ENCODE data around the gene TEDC1. TPM values are rescaled to one million over a fixed set of nuclear protein-coding genes. Genes with fewer than 3 reads are reported as not detected.

The TEDC1 gene
- total and polyA plus RNA-seq, 3 donors from 2014 or later, result 8.8 to 16.7 (median 16.4) TPM

DNA sequence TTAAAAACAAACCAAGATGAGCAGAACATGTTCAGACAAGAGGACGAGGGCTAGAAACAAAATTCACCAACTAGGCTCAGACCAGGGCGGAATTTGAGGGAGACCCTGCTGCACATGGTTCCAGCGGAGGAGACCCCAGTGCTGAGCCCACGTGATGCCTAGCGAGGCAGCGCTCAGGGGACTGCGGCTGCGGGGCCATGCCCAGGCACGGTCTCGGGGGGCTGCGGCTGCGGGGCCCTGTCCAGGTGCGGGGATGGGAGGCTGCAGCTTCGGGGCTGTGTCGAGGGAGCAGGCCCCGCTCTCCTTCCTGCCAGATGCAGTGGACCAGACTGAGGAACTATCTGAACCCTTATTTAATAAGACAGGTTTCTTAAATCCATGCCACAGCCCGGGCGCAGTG lies 29.1 kb upstream of the TEDC1 start:
- H3K27ac ChIP-seq, result no peak overlapping the region
- H3K36me3 ChIP-seq (ENCODE audit: low read depth, missing control alignments), result no peaks in the 10 kb centered on the region
- no peak overlapping the region for H3K4me3 ChIP-seq
- DNase-seq, result no peak
- H3K27me3 ChIP-seq, result no peaks in the 10 kb centered on the region
- H3K4me1 ChIP-seq, result no peaks in the 10 kb centered on the region
- no peaks in the 10 kb centered on the region for H3K9me3 ChIP-seq
- TF ChIP-seq, protein P1, sequence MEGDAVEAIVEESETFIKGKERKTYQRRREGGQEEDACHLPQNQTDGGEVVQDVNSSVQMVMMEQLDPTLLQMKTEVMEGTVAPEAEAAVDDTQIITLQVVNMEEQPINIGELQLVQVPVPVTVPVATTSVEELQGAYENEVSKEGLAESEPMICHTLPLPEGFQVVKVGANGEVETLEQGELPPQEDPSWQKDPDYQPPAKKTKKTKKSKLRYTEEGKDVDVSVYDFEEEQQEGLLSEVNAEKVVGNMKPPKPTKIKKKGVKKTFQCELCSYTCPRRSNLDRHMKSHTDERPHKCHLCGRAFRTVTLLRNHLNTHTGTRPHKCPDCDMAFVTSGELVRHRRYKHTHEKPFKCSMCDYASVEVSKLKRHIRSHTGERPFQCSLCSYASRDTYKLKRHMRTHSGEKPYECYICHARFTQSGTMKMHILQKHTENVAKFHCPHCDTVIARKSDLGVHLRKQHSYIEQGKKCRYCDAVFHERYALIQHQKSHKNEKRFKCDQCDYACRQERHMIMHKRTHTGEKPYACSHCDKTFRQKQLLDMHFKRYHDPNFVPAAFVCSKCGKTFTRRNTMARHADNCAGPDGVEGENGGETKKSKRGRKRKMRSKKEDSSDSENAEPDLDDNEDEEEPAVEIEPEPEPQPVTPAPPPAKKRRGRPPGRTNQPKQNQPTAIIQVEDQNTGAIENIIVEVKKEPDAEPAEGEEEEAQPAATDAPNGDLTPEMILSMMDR (IDR thresholded peaks at IDR 0.05), result no peak
- no peak for TF ChIP-seq POLR2A (IDR thresholded peaks at IDR 0.05)
- intact Hi-C loops (cut with DNase I; ENCODE audit: low total_unique reads), result no loop called here
- WGBS, 2 donors, result 95 to 97% methylated on average over 5 to 18 of the region's 18 CpGs

DNA sequence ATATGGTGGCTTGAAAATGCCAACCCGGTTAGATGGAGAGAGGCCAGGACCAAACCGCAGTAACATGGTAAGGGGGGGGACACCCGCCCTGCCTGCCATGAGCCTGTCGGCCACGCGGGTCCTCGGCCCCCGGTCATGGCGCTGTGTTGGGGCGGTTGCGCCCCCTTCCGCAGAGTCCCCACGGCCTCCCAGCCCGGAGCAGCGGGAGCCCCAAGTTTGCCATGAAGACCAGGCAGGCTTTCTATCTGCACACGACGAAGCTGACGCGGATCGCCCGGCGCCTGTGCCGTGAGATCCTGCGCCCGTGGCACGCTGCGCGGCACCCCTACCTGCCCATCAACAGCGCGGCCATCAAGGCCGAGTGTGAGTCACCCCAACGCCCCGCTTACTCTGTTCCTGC lies 26.5 kb upstream of the TEDC1 start:
- WGBS, 2 donors, result 94 to 95% methylated on average over 24 to 33 of the region's 33 CpGs
- Histone ChIP-seq H3K36me3 (ENCODE audit: low read depth, missing control alignments) (no peaks in the 10 kb centered on the region), H3K4me1 (peaks cover 8% of the 10 kb centered on the region), H3K9me3 (no peaks in the 10 kb centered on the region), H3K27me3 (no peaks in the 10 kb centered on the region), H3K4me3 (no peak overlapping the region), H3K27ac (no peak overlapping the region)
- no peak for DNase-seq
- intact Hi-C loops (cut with DNase I; ENCODE audit: low total_unique reads), result no loop called here
- TF ChIP-seq, protein P1 (IDR thresholded peaks at IDR 0.05), result no peak
- TF ChIP-seq POLR2A (IDR thresholded peaks at IDR 0.05), result no peak

- 81 to 83% methylated on average over 11 to 20 of the region's 20 CpGs for WGBS, 2 donors
- Histone ChIP-seq H3K4me1 (peaks cover 8% of the 10 kb centered on the region), H3K36me3 (ENCODE audit: low read depth, missing control alignments) (no peaks in the 10 kb centered on the region), H3K27ac (no peak overlapping the region), H3K27me3 (no peaks in the 10 kb centered on the region), H3K4me3 (no peak overlapping the region), H3K9me3 (no peaks in the 10 kb centered on the region)
- no peak for DNase-seq
- intact Hi-C loops (cut with DNase I; ENCODE audit: low total_unique reads), result no loop called here
- TF ChIP-seq POLR2A (IDR thresholded peaks at IDR 0.05), result no peak
- TF ChIP-seq, protein P1 (IDR thresholded peaks at IDR 0.05), result no peak
Observed at GRCh38 chr14:105465209-105466031, 25.6 kb upstream of the TEDC1 start.

- Histone ChIP-seq H3K27me3 (no peaks in the 10 kb centered on the region), H3K36me3 (ENCODE audit: low read depth, missing control alignments) (no peaks in the 10 kb centered on the region), H3K9me3 (no peaks in the 10 kb centered on the region), H3K4me3 (no peak overlapping the region), H3K27ac (no peak overlapping the region), H3K4me1 (peaks cover 17% of the 10 kb centered on the region)
- WGBS, 2 donors, result 92% methylated on average over 31 to 52 of the region's 53 CpGs
- TF ChIP-seq, protein P1 (IDR thresholded peaks at IDR 0.05), result no peak
- no peak for TF ChIP-seq POLR2A (IDR thresholded peaks at IDR 0.05)
- intact Hi-C loops (cut with DNase I; ENCODE audit: low total_unique reads), result no loop called here
- no peak for DNase-seq
Observed at GRCh38 chr14:105466531-105467248, 24.4 kb upstream of the TEDC1 start.

Measured in testis (tissue), 3 donors.